Erythroblast (primary cell): Measurements from ENCODE around the gene STATH.

Experiments used
- GATA1 ChIP-seq: IDR thresholded peaks from 2 replicates; pipeline ENCODE4 v1.6.1; 2011; ENCODE audit warnings: low read depth, mild to moderate bottlenecking, control low read depth, low read length, moderate library complexity
- POLR2A ChIP-seq: IDR thresholded peaks from 2 replicates; pipeline ENCODE4 v1.6.1; 2011; ENCODE audit warnings: mild to moderate bottlenecking, low read length

DNA sequence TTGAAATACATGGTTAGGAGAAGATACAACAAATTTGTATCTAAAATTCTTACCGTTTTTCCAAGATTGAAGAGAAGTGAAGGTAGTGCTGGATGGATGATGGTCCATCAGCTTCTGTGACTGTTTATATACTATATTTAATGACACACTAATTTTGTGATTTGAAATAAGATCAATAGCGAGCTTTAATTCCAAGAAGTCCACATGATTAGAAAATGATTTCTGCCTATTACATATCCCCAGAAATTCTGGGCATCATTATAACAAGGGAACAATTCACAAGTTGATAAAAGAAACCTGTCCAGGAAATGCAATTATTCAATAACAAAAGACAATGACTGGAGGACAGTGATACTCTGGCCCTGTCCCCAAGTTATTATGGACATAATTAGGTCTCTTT, 30.1 kb upstream of the STATH start, which contains the start of gene CSN2:
- TF ChIP-seq POLR2A (no peak), GATA1 (no peak)
